COLO829 (cell line): ENCODE data around the gene SLC13A4.
"Not testable (repeated sequence)": the region's sequence is repeated elsewhere in the genome, so short reads cannot be mapped to it uniquely, and the experiment has no call there.

Experiments used
- DNase-seq: peaks from one replicate; pipeline ENCODE4 v3.0.0; 2012; ENCODE audit warnings: low spot score

SLC13A4 gene

DNA sequence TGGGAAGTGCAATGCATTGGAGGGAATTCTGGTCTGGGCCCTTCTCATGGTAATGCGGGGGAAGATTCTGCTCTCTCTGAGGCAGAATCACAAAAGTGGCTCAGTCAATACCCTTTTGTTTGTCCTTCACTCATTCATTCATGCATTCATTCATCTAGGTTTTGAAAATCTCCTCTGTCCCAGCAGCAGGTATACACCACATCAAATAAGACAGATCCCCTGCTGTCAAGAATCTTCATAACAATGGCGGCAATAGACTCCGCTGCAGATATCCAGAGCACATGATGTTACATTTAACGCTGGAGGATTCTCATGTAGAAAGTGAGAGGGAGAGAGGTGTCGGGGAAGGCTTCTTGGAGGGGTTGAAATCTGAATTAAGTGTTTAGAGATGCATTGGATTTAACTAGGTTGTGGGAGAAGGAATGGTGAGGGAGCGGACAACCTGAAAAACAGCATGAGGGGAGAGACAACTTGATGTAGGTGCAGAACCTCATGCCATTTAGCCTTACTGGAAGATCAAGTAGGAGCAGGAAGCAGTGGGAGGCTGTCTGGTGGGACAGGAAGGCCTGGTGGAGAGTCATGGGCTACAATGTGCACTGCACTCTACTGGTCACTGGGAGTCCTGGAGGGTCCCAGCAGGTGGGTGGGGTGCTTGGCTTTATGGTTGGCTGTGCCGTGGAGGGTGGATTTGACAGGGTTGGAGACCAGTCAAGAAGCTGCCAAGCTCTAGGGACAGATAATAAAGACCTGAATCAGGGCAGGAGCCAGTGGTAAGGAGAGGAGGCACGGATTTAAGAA lies 25.8 kb upstream of the SLC13A4 start:
- DNase-seq, result no peak

DNA sequence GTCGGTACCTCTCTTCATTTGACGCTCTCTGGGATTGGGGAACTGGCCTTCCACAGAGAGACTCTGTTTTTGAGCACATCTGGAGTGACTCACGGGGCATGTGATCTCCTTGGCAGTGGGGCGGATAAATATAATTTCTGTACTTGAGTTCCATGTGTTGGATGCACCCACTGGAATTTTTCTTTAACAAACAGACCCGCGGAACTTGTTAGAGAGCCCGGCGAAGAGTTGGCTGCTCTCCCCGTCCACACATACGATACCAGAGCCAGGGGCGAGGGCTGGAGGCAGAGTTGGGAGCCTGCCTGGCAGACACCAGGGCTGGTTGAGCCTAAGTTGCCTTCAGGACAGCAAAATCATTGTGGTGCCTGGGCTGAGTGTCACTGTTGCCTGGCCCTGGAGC lies 20.8 kb upstream of the SLC13A4 start, which contains the start of gene FAM180A:
Gene FAM180A, minus strand, starts transcription at position 44 of the 400 bp plus-strand sequence. CDS start 233 bp downstream, outside the sequence.
- DNase-seq, result peak; percentile 92

DNA sequence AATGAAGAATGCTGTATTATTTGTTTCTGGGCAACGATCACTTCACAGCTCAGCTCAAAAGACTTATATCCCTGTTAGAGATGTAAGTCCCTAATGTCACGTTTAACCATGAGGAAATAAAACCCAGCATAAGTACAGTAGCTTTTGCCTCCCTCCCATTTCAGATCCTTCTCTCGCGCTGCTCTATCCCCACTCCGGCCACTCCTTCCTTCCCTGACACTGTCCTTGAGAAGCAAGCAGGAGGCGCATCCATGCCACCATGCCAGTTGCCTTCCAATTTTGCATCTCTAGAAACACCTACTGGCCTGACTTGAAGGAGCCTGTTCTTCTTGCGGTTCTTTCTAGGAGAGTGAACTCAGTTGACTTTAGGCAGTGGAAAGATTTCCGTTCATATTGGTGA lies 19.4 kb upstream of the SLC13A4 start:
- no peak for DNase-seq

DNA sequence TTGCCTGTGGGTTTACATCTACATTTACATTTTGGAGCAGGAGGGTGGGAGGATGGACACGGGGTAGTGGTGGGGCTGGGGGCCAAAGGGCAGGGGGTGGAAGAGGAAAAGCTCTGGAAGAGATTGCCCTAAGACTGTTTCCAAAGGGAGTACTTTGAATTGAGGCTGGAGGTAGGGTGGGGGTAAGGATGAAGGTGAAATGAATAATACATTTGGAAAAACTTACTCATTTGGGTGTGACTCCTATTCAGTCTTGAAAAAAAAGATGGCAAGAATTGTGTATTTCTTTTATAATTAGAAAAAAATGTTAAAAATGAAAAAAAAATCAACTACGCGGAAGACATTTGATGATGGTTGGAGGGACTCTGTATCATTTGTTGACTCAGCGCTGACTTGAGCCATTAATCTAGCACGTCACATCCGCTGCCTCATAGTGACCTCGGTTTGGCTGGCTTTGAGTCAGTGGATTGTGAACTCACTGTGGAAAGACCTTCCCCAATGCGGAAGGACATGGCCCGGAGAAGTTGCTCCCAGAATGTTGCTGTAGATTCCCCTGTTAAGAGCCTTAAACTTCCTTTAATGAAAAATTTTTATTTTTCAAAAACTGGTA lies 17.8 kb upstream of the SLC13A4 start:
- no peak for DNase-seq

DNA sequence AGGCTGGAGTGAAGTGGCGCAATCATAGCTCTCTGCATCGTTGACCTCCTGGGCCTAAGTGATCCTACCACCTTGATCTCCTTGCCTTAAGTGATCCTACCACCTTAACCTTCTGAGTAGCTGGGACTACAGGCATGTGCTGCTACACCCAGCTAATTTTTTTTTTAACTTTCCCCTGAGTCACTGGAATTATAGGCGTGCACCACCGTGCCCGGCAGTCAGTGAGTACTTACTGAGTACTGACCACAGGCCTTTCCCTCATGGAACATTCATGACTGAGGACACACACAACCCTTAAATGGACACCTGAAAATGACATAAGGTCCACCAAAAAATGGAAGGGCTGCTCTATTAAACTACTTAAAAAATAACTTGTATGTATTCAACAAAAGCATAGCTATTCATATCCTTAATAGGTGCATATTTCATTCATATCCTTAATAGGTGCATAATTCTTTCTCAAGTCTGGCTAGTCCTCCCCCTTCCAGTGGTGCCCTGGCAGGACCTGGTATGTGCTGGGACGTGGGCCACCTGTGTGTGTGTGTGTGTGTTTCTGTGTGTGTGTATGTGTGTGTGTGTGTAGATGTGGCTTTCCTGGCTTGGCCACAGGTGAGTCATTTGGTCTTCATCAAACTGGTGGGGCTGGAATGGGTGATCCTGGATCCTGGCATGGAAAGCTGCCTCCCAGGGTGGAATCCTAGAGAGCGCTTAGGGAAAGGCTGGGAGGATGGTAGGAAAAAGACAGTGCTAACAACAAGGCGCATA lies 17.1 kb upstream of the SLC13A4 start:
- DNase-seq, result no peak

DNA sequence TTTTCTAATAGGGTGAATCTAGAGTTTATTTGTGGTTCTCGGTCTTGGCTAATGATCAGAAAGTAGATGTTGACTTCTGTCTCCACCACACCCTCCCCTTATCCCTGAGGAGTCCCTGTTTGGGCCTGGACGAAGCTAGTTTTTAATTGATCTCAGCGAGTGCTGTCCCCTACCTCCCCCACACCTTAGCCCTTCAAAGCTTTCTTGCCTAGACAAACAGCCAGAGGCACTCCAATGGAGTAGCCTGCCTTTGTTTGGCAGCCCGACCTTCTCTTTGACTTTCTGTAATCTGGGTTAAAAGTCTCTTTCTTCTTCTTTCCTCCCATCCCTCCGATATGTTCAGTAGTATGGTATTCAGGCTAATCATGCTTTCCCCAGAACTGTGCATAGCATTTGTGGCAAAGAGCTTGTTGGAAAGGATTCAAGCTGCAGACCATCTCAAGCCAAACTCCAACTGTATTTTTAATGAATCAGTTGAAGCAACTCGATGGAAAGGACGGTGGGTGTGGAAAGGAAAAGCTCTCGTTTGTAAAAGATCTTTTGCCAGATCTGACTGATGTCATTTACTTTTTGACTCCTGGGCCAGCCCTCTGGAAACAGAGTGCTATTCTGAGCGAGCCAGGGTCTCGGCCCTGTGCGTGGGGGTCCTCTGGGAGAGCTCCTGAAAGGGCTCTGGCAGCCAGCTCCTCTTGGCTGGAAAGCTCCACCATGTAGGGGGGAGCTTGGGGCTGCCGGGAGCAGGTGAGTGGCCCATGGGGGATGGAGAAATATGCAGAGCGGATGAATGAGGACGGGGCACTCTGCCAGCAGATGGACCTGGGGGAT lies 16.1 kb upstream of the SLC13A4 start:
- DNase-seq, result no peak

DNA sequence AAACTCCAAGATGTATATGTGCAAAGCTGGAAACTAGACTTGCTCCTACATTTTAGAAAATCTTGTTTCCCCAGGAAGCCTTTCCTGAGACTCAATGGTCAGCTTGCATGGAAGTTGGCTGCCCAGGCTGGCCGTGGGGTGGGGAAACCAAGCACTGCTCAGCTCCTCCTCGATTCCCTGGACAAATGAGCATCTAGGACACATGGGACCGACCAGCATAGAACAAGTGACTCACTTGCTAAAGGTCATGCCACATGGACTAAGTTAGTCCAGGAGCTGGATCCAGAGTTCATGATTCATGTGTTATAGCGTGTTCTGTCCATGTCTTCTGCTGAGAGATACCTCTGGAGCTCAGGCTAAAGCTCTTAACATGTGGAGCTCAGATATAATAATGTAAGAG lies 14.4 kb upstream of the SLC13A4 start:
- no peak for DNase-seq

DNA sequence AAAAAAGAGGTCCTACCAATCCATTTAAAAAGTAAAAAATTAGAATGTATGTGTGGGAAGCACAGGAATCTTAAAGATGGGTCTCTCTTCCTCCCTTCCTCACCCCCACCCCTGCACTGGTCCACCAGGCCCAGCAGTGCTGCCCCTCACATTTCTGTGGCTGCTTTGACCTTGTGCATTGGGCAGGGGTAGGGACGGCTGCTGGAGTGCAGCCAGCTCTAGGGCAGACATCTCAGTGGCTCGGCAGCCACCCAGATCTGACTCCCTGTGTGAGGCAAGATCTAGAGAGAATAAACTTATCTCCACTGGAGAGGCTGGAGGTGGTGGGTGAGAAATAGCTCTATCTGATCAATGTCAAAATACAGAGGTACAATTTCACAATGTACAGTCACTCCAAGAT lies 13.9 kb upstream of the SLC13A4 start:
- no peak for DNase-seq

DNA sequence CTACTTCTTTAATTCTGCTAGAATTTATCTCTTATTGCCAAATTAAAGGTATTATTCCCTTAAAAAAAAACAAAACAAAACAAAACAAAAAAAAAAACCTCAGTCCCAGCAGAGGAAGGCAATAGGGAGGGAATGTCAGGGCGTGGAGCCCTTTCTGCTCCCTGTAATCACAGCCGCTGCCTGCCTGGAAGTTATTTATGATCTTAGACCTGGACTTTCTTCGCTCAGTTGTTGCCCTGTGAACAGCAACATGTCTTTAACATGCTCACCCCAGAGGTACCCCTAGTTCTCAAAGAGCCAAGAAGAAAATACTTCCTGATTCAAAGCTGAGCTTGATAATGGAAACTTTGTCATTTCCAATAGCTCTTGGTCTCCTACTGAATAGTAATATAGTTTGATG lies 12.9 kb upstream of the SLC13A4 start:
- no peak for DNase-seq

DNA sequence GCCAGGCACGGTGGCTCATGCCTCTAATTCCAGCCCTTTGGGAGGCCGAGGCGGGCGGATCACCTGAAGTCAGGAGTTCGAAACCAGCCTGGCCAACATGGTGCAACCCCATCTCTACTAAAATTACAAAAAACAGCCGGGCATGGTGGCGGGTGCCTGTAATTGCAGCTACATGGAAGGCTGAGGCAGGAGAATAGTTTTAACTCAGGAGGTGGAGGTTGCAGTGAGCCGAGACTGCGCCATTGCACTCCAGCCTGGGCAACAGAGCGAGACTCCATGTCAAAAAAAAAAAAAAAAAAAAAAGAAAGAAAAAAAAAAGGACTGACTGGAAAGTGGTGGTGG lies 9.3 kb upstream of the SLC13A4 start:
- not testable (repeated sequence) for DNase-seq

DNA sequence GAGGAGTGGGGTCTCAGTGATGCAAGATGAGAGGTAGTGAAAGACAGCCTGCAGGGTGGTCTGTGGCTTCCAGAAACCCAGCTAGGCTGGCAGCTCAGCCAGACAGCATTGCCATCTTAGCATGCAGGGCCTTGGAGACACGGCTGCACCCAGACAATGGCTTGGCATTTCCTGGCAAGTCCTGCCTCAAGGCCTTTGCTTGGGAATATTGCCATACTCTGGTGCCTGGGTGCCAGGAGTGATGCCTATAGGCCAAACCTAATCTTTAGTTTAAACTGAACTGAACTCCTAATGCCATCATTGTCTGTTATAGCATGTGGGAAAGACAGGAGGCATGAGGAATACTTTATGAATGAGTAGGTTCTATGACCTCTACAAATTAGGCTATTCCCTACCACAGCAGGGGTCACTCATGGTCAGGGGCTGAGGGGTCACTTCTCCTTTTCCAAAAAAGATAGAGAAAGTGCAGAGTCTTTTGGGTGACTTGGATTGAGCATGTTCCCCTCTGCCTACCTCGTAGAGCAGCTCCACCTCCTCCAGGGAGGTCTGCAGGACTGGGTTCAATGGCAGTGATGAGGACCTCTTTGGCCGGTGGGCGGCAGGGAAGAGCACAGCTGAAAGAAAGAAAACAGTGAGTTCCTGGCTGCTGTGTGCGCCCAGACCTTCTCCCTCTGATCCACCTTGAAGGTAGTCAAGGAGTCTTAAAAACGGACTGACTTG lies 8.8 kb upstream of the SLC13A4 start:
- DNase-seq, result no peak

DNA sequence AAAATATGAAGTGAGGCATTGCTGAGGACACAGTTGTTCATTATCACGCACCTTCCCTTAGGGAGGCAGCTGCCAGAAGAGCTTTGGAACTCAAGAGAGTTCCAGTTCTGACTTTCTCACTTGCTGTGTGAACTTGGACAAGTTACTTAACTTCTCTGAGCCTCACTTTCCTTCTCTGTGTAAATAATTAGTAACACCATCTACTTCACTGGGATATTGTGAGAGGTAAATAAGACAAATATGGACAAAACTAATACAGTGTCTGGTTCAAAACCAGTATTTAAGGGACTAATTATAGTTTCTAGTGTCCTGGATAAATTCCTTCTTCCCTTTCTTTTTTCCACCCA lies 6.3 kb upstream of the SLC13A4 start:
- DNase-seq, result no peak

DNA sequence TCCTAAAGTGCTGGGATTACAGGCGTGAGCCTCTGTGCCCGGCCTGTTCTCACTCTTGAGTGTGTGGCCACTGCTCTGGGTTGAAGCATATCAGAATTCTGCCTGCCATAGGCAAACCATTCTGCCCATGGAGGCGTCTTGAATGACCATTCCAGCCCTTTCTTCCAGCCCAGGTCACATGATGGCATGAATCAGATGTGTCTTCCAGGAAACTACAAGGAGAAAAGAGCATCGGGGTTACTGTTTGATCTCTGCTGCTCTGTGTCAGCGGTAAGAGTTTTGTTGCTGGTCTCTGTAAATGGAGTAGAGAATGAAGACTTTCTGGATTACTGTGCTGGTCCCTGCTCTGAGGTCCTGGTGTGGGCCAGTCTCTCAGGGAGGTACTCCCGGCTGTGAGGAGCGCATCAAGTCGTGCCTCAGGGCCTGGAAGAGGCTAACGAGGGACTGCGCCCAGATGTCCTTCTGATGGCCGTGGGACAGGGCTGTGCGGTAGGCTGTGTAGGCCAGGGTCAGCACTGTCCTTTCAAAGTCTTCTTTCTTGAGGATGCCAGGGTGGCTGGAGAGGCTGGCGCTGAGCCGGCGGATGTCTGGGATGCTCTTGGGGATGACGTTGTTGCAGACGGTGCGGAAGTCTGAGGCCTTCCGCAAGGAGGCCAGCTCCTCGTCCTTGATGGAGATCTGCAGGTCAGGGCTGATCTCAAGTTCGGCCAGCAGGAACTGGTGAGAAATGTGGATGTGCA lies 5.8 kb upstream of the SLC13A4 start:
- no peak for DNase-seq

DNA sequence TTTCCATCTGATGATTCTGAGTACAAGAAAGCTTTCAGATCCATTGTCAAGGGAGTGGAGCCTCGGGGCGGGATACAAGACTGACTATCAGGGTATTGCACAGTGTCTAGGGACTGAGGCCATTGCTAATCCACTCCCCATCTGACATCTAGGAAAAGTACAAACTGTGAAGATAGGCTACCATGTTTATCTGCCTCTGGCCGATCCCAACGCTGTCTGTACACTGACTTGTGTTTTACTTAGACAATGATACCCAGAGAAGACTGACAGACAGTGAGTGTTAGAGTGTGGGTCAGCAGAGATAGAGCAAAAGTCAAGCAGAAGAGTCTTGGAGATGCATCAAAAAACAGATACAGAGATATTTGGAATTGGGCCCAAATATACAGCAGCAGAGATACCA lies 3.1 kb upstream of the SLC13A4 start:
- DNase-seq, result no peak

DNA sequence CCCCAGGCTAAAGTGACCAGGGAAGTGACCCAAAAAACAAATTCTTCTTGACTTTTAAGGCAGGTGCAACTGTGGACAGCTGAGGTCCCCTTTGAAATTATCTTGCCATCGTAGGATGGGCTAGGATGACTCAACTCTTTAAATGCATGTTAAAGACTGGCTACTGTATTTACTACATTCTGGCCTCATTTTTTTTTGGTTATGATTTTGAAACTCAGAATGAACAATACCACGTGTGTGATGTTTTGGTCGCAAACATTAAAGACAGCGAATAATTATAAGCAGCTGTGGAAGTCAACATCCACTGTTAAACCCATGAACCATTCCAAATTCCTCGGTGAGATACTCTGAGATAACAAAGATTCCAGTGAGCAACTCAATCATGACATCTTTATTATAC lies 1.2 kb upstream of the SLC13A4 start:
- DNase-seq, result no peak

DNA sequence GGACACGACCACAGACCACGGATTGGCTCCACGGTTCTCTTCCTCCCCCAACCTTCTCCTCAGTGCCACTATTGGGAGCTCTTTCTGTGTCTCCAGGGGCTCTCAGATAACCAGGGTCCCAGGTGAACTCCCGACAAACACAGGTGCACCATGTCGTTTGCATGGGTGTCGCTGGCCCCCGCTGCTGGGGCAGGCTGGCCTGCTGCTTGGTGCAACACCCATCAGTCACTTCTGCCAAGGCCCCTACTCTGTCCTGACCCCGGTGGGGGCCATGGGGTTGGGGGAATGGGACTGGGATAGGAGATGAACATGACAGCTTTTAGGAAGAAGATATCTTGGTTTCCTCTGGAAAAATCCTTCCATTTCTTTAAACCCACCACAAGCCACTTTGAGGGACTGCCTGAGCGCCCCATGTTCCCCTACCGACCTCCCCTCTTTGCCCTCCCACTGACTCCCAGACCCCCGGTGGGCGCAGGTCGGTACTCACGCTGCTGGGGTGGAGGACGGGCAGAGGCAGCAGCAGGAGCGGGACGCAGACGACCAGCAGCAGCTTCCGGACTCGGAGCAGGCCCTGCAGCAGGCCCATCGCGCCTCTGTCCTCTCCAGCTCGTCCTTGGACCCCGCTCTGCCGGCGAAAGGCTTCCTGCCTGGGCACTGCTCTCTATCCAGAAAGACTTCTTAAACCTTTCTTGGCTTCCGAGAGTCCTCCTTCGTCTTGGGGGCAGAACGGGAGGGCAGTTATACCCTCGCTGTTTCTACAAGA lies 894 bp downstream of the SLC13A4 start:
- DNase-seq, result no peak

DNA sequence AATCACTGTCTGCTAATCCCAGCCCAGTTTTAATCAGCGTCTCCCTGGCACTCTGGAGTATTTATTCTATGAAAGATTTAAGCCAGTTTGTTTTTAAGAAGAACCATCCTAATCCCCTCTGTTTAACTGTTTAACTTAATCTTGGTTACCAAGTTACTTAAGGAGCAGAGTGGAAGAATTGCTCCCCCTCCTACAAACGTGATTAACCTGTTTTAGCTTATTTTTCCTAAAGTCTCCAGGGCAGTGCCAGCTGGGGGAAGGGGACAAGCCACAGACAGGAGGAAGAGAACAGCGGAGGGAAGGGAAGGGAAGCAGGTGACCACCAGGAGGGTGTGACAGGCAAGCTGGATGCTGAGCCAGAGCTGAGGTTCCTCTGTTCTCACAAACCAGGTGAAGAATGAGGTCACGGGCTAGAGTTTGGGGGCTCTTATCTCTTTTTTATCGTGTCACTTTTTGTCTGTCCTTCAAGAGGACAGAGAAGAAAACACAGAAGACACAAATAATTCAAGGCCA lies 1.7 kb downstream of the SLC13A4 start:
- DNase-seq, result no peak

DNA sequence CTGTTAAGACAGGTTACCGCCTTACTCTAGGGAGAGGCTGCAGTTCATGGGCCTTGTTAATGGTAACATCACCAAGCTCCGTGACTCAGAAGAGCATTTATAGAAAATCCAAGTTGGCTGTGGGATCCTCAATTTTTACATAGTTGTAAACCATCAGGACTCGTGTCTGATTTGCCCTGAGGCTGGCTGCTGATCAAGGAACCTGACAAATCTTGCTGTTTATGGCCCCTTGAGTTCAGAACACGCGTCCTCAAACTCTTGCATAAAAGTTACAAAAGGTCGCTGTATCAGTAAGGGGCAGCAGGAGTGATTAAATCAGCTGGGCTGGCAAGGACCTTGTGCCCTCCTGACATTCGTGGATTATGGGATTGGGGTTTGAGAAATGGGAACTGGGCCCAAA lies 4.6 kb downstream of the SLC13A4 start:
- DNase-seq, result no peak

DNA sequence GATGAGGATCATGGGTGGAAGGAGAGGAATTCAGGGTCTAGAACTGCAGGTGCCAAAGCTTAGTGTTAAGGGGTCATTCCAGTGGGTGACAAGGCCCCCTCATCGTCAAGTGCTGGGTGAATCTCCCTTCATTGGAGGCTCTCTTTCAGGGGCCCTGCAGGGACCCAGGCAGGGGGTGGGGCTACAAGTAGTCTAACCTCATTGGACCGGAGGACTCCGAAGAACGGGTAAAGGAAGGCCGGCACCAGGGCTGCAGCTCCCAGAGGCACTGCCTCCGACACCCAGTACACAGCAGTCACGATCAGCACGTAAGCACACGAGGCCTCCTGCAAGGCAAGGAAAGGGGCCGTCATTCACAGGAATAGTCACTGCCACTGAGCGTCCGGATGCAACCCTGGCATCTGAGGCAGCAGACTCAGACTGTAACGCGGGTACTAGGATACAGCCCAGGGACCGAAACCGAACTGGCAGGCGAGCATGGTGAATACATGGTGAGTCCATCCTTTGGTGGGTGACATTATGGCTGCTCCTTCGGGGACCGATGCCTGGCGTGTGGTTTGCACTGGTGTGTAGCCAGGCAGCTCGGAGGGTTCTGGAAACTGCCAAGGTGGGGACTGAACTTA lies 6.7 kb downstream of the SLC13A4 start:
- no peak for DNase-seq

DNA sequence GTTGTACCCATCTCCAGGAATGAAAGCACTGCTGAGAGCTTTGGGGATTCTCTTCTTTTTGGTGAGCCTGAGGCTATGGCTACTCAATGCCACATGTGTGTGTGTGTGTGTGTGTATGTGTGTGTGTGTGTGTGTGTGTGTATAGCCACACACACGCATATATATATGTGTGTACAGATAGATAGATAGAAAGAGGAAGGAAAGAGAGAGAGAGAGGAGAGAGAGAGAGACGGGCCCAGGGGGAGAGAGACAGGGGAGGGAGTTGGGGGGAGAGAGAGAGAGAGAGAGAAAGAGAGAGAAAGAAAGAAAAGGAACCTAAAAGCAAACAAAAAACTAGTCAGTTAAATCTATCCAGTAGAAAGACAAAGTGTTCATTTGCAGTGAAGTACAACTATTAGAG lies 8.3 kb downstream of the SLC13A4 start:
- DNase-seq, result no peak
